Activated CD4-positive, alpha-beta T cell treated with anti-CD3 and anti-CD28 coated beads for 24 hours (primary cell): ENCODE measurements around the gene ZNF79.

Source experiments
- DNase-seq, 2 donors: peaks; one replicate each; pipeline ENCODE4 v3.0.0-alpha.2; 2020; ENCODE audit warnings: low read depth in 2 of 2

ZNF79 gene

GRCh38 chr9:127423934-127424675 lies at the start of gene ZNF79:
TSS of gene ZNF79 (plus strand) at chr9:127424382. CDS start at chr9:127424788, 406 bp downstream.
- DNase-seq = peak; percentile 82 to 87

- no peak for DNase-seq
Observed at GRCh38 chr9:127380479-127380878, 43.7 kb upstream of the ZNF79 start.

- no peak for DNase-seq
Observed at GRCh38 chr9:127382541-127382940, 41.6 kb upstream of the ZNF79 start.

- no peak for DNase-seq
Observed at GRCh38 chr9:127384016-127384730, 40.0 kb upstream of the ZNF79 start.

GRCh38 chr9:127384901-127385300 lies 39.3 kb upstream of the ZNF79 start:
- DNase-seq = no peak

GRCh38 chr9:127386249-127386648 lies 37.9 kb upstream of the ZNF79 start:
- DNase-seq = no peak

- DNase-seq = no peak
Observed at GRCh38 chr9:127386981-127387380, 37.2 kb upstream of the ZNF79 start.

- DNase-seq = peak; percentile 64 to 73
Observed at GRCh38 chr9:127388037-127388855, 35.9 kb upstream of the ZNF79 start.

GRCh38 chr9:127388856-127389238 lies 35.3 kb upstream of the ZNF79 start:
- DNase-seq = no peak

- DNase-seq = no peak
Observed at GRCh38 chr9:127389381-127390247, 34.6 kb upstream of the ZNF79 start.

- no peak for DNase-seq
Observed at GRCh38 chr9:127390248-127390545, 34.0 kb upstream of the ZNF79 start.

GRCh38 chr9:127390563-127390962 lies 33.6 kb upstream of the ZNF79 start:
- no peak for DNase-seq

- DNase-seq = no peak
Observed at GRCh38 chr9:127392166-127392565, 32.0 kb upstream of the ZNF79 start.

- no peak for DNase-seq
Observed at GRCh38 chr9:127392976-127393375, 31.2 kb upstream of the ZNF79 start.

GRCh38 chr9:127393645-127394044 lies 30.5 kb upstream of the ZNF79 start:
- DNase-seq = no peak

- no peak for DNase-seq
Observed at GRCh38 chr9:127395497-127396252, 28.5 kb upstream of the ZNF79 start.

GRCh38 chr9:127396253-127396807 lies 27.9 kb upstream of the ZNF79 start:
- DNase-seq = no peak

GRCh38 chr9:127396808-127397645 lies 27.2 kb upstream of the ZNF79 start, which contains the start of gene SLC2A8:
TSS of gene SLC2A8 (plus strand) at chr9:127397169. CDS start at chr9:127397231, 62 bp downstream.
- DNase-seq = peak; percentile 74 to 75

- peak; percentile 16 to 19 for DNase-seq
Observed at GRCh38 chr9:127397646-127398274, 26.4 kb upstream of the ZNF79 start.
